ENCODE measurements around the gene KDM2A.

KDM2A gene

GRCh38 chr11:67291481-67292381, 172.7 kb downstream of the KDM2A start:
- H3K9ac ChIP-seq = peak overlapping the region; percentile 93 to 100 (median 99); a peak in 17 of 22 replicates

GRCh38 chr11:67292671-67293070, 173.6 kb downstream of the KDM2A start:
- Histone ChIP-seq H3K27ac (peak overlapping the region in 1 of 11 experiments; percentile 11; a peak in 1 of 22 replicates), H3K4me2 (peak overlapping the region; percentile 88 to 99 (median 97)), H3K9ac (peak overlapping the region in 5 of 11 experiments; percentile 15 to 97 (median 20); a peak in 5 of 22 replicates), H3K27me3 (no peaks in the 10 kb centered on the region), H3K36me3 (peaks cover 76 to 82% (median 79%) of the 10 kb centered on the region in 11 experiments), H3K4me1 (peaks cover 41 to 57% (median 47%) of the 10 kb centered on the region in 10 experiments), H3K9me3 (replicated peaks in 1 of 11) (peaks cover 19 to 33% (median 28%) of the 10 kb centered on the region in 11 experiments), H3K4me3 (peak overlapping the region in 7 of 10 experiments; percentile 13 to 80 (median 71); a peak in 6 of 20 replicates), H4K20me1 (peaks cover 23 to 77% (median 58%) of the 10 kb centered on the region in 11 experiments; a peak in 21 of 22 replicates)
- TF ChIP-seq Cebpa-rat (IDR thresholded peaks at IDR 0.05) = no peak

More at GRCh38 chr11:67291481-67292381, 172.7 kb downstream of the KDM2A start:
- peak overlapping the region in 9 of 10 experiments; percentile 29 to 86 (median 77); a peak in 16 of 20 replicates for H3K4me3 ChIP-seq
- H3K4me1 ChIP-seq = peaks cover 51 to 66% (median 56%) of the 10 kb centered on the region in 10 experiments
- H4K20me1 ChIP-seq = peaks cover 18 to 68% (median 48%) of the 10 kb centered on the region in 11 experiments; a peak in 21 of 22 replicates
- H3K27ac ChIP-seq = peak overlapping the region in 8 of 11 experiments; percentile 6 to 100 (median 99); a peak in 14 of 22 replicates
- no peak for TF ChIP-seq Cebpa-rat (IDR thresholded peaks at IDR 0.05)
- peaks cover 19 to 33% (median 27%) of the 10 kb centered on the region in 11 experiments for H3K9me3 ChIP-seq (replicated peaks in 1 of 11)
- H3K27me3 ChIP-seq = no peaks in the 10 kb centered on the region
- H3K4me2 ChIP-seq = peak overlapping the region; percentile 88 to 99 (median 97)
- H3K36me3 ChIP-seq = peaks cover 71 to 82% (median 78%) of the 10 kb centered on the region in 11 experiments

- H3K27ac ChIP-seq = no peak overlapping the region
- peaks cover 19 to 33% (median 28%) of the 10 kb centered on the region in 11 experiments for H3K9me3 ChIP-seq (replicated peaks in 1 of 11)
- peaks cover 80 to 85% (median 83%) of the 10 kb centered on the region in 11 experiments for H3K36me3 ChIP-seq
- peaks cover 27 to 81% (median 62%) of the 10 kb centered on the region in 11 experiments; a peak in 21 of 22 replicates for H4K20me1 ChIP-seq
- no peak for TF ChIP-seq Cebpa-rat (IDR thresholded peaks at IDR 0.05)
- H3K4me2 ChIP-seq = peak overlapping the region; percentile 88 to 99 (median 97)
- peak overlapping the region in 3 of 10 experiments; percentile 5 to 77 (median 66); a peak in 5 of 20 replicates for H3K4me3 ChIP-seq
- H3K4me1 ChIP-seq = peaks cover 37 to 55% (median 44%) of the 10 kb centered on the region in 10 experiments
- peak overlapping the region in 1 of 11 experiments; percentile 97; a peak in 2 of 22 replicates for H3K9ac ChIP-seq
- H3K27me3 ChIP-seq = no peaks in the 10 kb centered on the region
These were observed 174.0 kb downstream of the KDM2A start for GRCh38 chr11:67293090-67293489.

DNA sequence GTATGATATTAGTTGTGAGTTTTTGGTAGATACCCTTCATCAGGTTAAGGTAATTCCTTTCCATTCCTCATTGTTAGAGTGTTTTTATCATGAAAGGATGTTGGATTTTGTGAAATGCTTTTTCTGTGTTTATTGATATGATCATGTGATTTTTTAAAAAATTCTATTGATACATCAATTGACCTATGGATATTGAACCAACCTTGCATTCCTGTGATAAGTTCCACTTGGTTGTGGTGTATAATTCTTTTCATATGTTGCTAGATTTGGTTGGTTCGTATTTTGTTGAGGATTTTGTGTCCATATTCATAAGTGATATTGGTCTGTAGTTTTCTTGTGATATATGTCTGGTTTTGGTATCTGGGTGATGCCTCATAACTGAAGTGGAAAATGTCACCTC, 176.8 kb downstream of the KDM2A start:
- H4K20me1 ChIP-seq = peaks cover 47 to 99% (median 77%) of the 10 kb centered on the region in 11 experiments
- no peak overlapping the region for H3K4me2 ChIP-seq
- H3K27me3 ChIP-seq = no peaks in the 10 kb centered on the region
- peaks cover 19 to 33% (median 28%) of the 10 kb centered on the region in 11 experiments for H3K9me3 ChIP-seq (replicated peaks in 1 of 11)
- no peak overlapping the region for H3K9ac ChIP-seq
- peak overlapping the region in 4 of 10 experiments; percentile 1 to 38 (median 21); a peak in 4 of 20 replicates for H3K4me3 ChIP-seq
- no peak overlapping the region for H3K27ac ChIP-seq
- peaks cover 34 to 67% (median 45%) of the 10 kb centered on the region in 10 experiments for H3K4me1 ChIP-seq
- H3K36me3 ChIP-seq = peaks cover 97 to 100% (median 99%) of the 10 kb centered on the region in 11 experiments
- TF ChIP-seq Cebpa-rat (IDR thresholded peaks at IDR 0.05) = no peak

- peak overlapping the region in 6 of 11 experiments; percentile 8 to 50 (median 29); a peak in 7 of 22 replicates for H3K27ac ChIP-seq
- TF ChIP-seq Cebpa-rat (IDR thresholded peaks at IDR 0.05) = no peak
- H3K4me2 ChIP-seq = no peak overlapping the region
- H3K4me3 ChIP-seq = no peak overlapping the region
- H3K9me3 ChIP-seq (replicated peaks in 1 of 11) = peaks cover 19 to 29% (median 23%) of the 10 kb centered on the region in 11 experiments
- H3K36me3 ChIP-seq = peaks cover 90 to 100% (median 95%) of the 10 kb centered on the region in 11 experiments
- H3K27me3 ChIP-seq = no peaks in the 10 kb centered on the region
- H3K9ac ChIP-seq = peak overlapping the region in 6 of 11 experiments; percentile 6 to 86 (median 38); a peak in 7 of 22 replicates
- peaks cover 34 to 61% (median 45%) of the 10 kb centered on the region in 10 experiments for H3K4me1 ChIP-seq
- peaks cover 45 to 96% (median 79%) of the 10 kb centered on the region in 11 experiments for H4K20me1 ChIP-seq
These were observed 179.7 kb downstream of the KDM2A start for GRCh38 chr11:67298786-67299185.

DNA sequence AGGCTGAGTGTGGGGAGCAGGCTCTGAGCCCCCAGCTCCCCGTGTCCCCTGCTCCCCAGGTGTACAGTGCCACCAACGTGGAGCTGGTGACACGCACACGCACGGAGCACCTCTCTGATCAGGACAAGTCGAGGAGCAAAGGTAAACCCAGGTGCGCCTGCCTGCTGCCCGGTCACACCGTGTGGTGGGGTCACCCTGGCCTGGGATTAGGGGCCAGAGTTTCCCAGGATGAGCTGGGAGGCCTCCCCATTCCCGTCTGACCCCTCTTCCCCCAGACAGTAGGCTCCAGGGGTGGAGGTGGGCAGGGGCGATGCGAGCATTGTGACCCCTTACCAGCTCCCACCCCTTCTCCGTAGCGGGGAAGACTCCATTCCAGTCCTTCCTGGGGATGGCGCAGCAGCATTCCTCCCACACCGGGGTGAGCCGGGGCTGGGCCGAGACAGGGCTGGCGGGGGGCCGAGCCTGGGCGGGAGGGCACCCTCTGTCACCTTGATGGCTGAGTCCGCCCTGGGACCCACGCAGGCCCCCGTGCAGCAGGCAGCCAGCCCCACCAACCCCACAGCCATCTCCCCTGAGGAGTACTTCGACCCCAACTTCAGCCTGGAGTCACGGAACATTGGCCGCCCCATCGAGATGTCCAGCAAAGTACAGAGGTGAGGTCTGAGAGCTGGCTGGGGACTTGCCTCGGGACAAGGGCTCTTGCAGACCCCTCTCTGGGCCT, 180.6 kb downstream of the KDM2A start:
- peak overlapping the region in 6 of 11 experiments; percentile 9 to 93 (median 86); a peak in 7 of 22 replicates for H3K4me2 ChIP-seq
- no peak overlapping the region for H3K4me3 ChIP-seq
- H3K27ac ChIP-seq = peak overlapping the region in 7 of 11 experiments; percentile 8 to 91 (median 44); a peak in 10 of 22 replicates
- peaks cover 43 to 64% (median 53%) of the 10 kb centered on the region in 10 experiments for H3K4me1 ChIP-seq
- TF ChIP-seq Cebpa-rat (IDR thresholded peaks at IDR 0.05) = no peak
- peaks cover 45 to 97% (median 83%) of the 10 kb centered on the region in 11 experiments for H4K20me1 ChIP-seq
- peaks cover 13 to 22% (median 15%) of the 10 kb centered on the region in 11 experiments for H3K9me3 ChIP-seq (replicated peaks in 1 of 11)
- no peaks in the 10 kb centered on the region for H3K27me3 ChIP-seq
- peaks cover 82 to 96% (median 87%) of the 10 kb centered on the region in 11 experiments for H3K36me3 ChIP-seq
- peak overlapping the region in 9 of 11 experiments; percentile 14 to 93 (median 83); a peak in 12 of 22 replicates for H3K9ac ChIP-seq

DNA sequence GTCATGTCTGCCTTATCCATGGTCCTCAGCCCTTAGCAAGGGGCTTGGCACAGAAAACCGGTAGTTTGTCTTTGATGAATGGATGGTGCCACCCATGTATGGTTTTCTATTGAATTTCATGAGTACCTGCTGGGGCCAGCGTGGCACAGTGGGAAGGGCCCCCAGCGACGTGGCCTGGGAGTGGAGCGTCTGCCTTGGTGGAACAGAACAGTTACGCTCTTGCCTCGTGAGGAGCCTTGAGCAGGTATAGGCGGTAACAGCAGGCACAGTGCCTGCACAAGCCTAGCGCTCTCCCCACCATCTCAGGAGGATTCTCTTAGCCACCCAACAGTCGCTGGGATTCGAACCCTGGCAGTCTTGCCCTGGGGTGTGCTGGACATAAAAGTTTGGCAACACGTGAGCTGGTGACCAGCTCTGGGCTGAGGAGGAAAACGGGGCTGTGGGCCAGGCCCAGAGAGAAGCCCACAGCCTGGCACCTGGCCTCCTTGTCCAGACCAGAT, 181.2 kb downstream of the KDM2A start:
- H3K27ac ChIP-seq = peak overlapping the region in 8 of 11 experiments; percentile 8 to 91 (median 66); a peak in 12 of 22 replicates
- peaks cover 45 to 95% (median 81%) of the 10 kb centered on the region in 11 experiments for H4K20me1 ChIP-seq
- peak overlapping the region in 1 of 10 experiments; percentile 73; a peak in 1 of 20 replicates for H3K4me3 ChIP-seq
- peak overlapping the region; percentile 14 to 94 (median 86); a peak in 14 of 22 replicates for H3K9ac ChIP-seq
- peaks cover 6 to 15% (median 8%) of the 10 kb centered on the region in 11 experiments for H3K9me3 ChIP-seq (replicated peaks in 1 of 11)
- H3K36me3 ChIP-seq = peaks cover 75 to 90% (median 80%) of the 10 kb centered on the region in 11 experiments
- no peaks in the 10 kb centered on the region for H3K27me3 ChIP-seq
- no peak for TF ChIP-seq Cebpa-rat (IDR thresholded peaks at IDR 0.05)
- H3K4me1 ChIP-seq = peaks cover 49 to 70% (median 56%) of the 10 kb centered on the region in 10 experiments
- peak overlapping the region in 9 of 11 experiments; percentile 9 to 95 (median 89); a peak in 13 of 22 replicates for H3K4me2 ChIP-seq

Data from BLaER1 treated with 17β-estradiol and CSF1 and Interleukin-3, amounts not matched to agents 10 nM and 100 nM (cell line).